NCI-H1105 (cell line): Measurements from ENCODE around the gene NINJ1.
A peak's percentile ranks its signal among the peaks of the same experiment; 100 is the strongest.
"Not testable (repeated sequence)": the region's sequence is repeated elsewhere in the genome, so short reads cannot be mapped to it uniquely, and the experiment has no call there.

Experiments used
- DNase-seq: peaks from one replicate; lab custom pipeline; 2025; lab: John Stamatoyannopoulos, UW

The NINJ1 gene

DNA sequence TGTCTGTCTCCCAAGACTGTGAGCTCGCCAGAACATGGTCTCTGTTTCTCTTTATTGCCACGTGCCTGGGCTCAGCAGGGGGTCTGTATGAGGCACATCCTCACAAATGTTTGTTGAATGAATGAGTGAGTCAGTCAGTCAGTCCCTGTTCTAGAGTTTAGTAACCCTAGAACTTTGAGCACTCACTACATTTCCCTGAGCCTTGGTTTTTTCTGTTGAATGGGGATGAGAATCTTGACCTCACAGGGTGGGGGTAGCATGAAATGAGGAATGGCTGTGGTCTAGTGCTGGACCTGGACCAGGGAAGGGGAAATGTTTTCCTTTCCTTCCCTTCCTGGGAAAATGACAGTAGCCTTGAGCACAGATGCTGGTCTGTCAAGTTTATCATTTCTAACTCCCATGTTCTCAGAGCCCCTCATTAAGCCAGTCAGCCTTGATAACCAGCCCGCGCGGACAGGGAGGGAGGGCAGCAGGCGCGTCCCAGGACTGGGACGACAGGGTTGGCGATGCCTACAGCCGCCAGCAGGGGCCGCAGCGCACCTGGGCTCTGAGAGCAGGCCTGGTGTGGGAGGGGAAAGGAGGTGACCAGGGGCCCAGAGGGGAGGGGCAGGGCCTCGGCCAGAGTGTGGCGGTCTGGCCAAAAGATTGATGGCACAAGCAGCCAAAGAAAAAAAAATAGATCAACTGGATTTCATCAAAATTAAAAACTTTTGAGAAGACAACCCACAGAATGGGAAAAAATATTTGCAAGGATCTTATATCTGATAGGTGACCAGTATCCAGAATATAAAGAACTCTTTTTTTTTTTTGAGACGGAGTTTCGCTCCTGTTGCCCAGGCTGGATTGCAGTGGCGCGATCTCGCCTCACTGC is 25.8 kb upstream of the NINJ1 start:
- DNase-seq, result peak; percentile 63

DNA sequence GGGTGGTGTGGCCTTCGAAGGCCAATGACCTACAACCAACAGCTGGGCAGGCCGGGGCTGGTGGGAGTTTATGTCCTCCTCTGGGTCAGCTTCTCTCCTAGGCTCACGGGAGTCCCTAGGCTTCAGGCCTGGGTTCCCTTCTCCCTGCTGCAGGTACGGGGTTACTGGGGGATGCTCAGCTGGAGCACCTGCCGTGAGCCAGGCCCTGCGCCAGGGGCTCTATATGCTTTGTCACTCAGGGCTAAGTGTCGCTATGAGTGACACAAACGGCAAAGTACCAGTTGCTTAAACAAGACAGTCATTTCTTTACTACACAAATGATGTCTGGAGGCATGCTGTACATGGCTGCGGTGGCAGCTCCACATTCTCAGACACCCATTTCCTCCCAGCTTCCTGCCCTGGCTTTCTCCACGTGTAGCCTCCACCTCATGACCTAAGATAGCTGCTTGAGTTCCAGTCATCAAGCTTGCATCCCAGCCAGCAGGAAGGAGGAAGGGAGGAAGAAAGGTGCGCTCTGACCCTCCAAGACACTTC is 22.5 kb upstream of the NINJ1 start:
- DNase-seq, result no peak

DNA sequence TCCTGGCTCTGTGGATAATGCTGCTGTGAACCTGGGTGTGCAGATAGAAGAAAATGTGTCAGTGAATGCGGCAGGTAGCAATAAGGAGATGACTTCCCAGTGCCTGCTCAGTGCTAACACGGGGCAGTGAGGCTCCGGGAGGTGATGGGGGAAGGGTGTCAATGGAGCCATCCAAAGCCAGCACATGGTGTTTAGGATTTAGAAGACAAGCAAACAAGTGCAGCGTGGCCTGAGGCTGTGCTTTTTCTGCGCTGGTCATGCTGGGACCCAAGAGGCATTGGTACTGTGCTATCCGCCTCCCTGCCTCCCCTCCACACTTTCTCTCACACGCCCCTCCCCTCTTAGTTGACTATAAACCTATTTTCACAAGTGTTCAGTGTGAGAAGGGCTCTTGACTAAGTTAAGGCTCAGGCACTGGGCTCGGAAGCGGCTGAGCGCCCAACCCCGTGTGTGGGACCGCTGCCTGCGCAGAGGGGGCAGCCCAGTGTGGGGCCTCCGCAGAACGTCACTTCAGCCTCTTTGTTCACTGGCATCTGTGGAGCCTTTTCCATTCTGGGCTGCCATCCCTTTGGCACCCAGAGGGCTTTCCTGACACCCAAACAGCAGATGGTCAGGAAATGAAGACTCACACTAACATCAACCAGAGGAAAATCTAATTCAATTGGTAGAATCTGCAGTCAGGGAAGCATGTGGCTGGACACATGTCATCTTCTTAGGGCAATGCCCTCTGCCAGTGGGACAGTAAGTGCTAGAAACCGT is 21.8 kb upstream of the NINJ1 start:
- no peak for DNase-seq

DNA sequence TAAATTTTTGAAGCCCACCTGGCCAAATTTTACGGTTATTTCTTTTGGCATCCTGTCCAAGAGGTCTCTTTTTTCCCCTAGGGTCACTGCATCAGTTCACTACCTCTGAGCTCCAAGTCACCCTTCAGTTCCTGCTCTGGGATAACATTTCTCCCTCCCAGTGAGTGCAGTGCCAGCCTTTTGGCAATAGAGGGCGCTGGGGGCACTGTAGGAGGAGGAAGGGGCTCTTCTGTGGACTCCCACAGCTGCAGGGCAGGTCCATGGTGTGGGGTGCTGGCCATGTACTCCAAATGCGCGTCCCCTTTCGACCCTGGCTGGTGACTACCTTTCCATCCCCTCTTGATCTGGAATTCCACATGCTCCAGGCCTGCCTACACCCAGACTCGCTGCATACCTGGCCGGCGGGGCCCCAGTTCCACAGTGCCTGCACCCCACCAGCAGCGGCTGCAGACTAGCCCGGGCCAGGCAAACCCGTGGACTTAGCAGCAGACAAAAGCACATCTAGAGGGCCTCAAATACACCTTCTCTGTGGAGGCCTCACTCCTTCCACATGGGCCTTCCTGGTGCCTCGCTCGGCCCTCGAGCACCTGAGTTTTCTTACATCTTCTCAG is 20.3 kb upstream of the NINJ1 start:
- DNase-seq, result peak; percentile 35

DNA sequence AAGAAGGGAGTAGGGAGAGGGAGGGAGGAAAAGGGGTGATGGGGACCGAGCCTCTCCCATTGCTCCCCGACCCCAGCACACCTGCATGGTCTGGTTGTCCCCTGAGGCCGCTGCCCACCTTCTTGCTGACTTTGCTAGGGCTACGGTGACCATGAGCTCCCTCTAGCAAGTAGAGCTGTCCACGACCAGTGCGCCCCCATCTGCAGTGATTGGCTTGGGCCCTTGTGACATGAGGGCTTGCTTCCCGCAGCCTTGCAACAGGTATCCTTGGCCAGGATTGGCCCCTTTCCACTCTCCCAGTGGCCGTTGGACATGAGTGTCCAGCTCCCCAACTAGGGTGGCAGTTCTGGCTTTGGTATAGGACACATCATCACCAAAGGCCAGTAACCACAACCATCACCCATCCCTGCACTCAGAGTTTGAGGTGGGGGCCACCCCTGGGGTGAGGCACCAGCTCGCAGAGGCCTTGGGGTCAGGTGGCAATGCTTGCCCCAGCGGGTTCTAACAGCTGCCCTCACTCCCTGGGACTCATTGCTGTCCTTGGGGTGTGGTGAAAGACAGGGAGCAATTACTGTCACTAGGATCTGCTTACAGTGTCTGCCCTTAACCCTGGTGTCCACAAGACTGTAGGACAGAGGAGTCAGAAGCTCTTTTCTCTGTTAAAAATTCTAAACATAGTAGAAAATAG is 17.2 kb upstream of the NINJ1 start:
- DNase-seq, result no peak

DNA sequence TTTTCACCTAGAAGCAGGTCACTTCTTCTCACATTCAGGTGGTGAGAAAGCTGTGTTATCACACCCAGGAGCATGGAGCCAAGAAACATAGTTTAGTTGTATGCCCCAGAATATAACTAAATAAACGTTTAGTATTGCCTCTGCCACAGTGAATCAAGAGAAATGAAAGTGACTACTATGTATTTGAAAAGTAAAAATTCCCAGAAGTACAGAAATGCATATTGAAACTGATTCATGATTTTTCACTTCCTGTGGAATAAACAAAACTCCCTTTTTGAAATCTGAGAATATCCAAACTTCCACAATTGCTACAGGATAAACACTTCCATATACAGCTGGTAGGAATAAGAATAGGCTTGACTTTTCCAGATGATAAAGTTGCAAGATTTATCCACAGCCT is 15.3 kb upstream of the NINJ1 start:
- DNase-seq, result no peak

DNA sequence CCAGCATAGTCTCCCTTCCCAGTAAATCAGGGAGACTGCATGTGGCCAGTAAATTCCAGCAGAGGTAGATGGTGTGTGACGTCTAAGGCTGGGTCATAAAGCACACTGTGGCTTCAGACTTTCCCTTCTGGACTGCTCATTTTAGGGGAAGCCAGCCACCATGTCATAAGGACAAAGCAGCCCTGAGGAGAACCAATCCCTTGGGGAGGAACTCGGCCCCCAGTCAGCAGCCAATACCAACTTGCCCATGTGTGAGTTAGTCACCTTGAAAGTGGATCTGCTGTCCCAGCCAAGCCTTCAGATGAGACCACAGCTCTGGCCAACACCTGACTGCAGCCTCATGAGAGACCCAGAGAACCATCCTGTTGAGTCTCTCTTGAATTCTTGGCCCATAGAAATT is 14.7 kb upstream of the NINJ1 start:
- no peak for DNase-seq

DNA sequence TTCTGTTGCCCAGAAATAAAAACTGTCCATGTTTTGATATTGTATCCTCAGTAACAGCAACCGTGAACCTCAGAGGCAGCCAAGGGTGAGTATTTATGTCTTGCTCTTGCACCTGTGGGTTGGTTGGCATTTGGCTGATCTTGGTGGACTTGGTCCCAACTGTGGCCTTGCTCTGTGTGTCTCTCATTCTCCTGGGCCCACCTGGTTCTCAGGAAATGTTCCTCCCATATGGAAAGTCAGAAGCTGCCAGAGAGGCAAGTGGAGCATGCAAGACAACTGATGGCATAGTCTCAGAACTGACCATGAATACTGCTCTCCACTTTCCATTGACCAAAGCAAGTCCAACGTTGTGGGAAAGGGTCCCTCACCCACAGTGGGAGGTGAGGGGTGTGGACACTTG is 13.6 kb upstream of the NINJ1 start:
- no peak for DNase-seq

DNA sequence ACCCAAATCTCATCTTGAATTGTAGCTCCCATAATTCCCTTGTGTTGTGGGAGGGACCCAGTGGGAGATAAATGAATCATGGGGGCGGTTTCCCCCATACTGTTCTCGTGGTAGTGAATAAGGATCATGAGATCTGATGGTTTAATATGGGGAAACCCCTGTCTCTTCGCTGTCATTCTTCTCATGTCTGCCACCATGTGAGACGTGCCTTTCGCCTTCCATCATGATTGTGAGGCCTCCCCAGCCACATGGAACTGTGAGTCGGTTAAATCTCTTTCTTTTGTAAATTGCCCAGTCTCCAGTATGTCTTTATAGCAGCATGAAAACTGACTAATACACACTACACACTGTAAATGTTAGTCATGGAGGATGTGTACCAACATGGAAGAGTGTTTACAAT is 12.6 kb upstream of the NINJ1 start:
- not testable (repeated sequence) for DNase-seq

DNA sequence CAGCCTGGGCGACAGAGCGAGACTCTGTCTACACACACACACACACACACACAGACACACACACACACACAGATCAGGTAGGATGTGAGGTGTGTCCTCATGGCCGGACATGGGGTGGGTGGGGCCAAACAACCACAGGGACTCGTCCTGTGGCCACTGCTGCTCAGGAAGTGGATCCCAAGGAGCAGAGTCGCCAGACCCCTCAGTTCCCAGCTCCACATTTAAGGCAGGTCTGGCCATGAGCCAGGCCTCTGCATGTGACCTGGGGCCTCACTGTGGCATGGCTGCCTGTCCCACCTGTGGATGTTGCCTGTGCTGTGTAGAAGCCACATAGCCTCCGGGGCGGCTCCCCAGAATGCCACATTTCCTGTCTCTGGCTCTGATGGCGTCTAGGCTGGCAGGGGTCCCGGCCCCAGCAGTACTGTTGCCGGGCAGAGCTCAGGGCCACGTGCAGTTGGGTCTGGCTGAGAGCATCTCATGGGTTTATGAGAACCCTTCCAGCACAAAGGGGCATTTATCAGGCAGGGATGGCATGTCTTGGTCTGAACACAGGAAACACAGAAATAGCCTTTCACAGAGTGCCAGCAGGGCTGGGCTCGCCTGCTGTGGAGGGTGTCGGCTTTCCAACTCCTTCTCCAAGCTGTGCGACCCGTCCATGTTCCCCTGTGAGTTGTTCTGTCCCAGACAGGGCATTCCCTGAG is 9.9 kb upstream of the NINJ1 start:
- no peak for DNase-seq

DNA sequence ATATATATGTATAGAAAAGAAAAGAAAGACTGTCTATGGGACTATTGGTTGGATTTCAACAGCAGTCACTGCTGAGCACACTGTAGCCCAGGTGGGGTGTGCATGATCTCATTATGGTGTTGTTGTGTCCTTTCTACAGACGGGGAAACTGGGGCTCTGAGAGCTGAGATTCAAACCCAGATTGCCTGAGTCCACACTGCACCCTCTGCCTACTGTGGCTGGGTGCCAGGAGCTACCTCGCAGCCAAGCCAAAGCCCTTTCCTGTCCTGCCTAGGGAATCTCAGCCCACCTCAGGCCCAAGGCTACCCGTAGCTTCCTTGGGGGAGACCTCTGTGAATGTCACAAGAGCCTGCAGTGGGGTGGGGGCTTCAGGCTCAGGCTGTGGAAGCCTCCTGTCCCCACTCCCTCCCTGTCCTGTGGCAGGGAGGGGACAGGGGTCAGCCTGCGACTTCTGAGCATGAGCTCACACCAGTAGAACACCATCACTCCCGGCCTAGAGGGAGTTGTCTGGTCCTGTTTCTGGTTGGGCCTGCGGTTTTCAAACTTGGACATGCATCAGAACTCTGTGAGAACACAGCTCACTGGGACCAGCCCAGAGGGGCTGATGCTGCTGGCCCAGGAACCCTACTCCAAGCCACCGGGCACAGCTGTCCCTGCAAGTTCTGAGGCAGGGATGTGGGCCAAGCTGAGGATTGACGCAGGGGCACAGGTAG is 7.9 kb upstream of the NINJ1 start:
- DNase-seq, result no peak

DNA sequence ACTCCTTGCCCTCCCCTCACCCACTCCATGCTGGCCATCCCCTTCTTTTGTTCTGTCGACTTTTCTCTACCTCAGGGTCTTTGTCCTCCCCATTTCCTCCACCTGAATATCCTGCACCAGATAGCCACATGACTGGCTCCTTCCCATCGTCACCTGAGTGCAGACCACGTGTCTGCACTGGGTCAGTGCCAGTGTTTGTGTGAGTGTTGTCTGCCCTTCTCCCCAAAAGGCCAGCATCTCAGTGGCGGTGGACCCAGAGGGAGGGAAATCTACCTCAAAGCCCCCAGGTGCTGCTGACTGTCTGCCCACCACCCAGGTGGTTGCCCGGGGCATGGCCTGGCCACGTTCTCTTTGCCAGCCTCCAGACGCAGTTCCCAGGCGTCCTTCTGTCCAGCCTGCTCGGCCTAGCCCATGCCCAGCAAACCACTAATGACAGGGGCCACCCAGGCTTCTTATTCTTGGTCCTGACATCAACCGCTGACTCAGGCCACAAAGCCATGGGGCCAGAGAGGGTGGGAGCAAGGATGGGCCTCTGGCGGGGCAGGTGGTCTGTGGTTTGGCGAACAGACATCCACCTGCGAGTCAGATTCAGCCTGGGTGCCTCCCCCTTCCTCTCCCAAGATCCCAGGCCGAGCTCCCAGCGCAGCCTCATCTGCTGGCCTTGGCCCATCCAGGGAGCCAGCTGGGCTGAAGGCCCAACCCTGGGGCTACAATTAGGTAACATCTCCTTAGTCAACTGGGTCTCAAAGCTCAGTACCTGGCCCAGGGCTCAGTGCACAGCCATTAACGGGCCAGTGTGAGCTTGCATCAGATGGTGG is 5.5 kb upstream of the NINJ1 start:
- DNase-seq, result no peak

DNA sequence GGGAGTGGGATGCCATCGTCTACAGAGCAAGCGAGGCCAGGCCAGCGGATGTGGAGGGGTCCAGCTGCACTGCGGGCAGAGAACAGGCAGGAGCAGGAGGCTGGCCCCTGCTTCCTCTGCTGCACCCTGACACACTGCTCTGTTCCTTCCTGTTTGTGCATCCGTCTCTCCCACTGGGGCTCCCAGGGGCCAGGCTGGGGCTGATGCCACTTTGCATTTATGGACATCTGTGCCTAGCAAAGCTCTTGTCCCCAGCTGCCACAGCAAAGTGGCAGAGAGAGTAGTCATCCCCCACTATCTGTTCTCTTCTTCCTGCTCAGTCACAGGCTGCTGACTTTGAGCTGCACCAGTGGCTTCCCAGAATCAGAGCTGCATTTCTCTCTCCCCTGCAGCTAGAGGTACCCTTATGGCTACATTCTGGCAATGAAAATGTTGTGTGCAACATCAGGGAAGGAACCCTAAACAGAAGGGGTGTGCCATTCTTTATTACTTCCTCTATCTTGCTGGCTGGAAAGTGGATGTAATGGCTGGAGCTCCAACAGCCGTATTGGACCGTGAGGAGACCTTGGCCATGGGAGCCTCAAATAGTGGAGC is 4.2 kb upstream of the NINJ1 start:
- DNase-seq, result no peak

DNA sequence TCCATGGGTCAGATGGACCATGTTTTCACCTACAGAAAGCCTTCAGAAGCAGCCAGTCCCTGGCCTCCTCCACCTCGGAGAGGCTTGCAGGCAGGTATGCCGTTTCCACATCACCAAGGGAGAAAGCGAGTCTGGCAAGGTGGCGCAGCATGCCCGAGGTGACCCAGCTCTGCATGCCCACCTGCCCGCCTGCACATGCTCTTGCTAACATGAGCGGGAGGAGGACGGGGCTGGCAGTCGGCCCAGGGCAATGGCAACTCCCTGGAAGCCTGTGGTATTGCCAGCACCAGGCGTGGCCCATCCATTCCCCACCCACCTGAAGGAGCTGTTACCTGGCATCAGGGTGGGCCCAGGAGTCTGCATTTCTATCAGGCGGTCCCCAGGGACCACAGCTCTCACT is 3.3 kb upstream of the NINJ1 start:
- DNase-seq, result no peak

DNA sequence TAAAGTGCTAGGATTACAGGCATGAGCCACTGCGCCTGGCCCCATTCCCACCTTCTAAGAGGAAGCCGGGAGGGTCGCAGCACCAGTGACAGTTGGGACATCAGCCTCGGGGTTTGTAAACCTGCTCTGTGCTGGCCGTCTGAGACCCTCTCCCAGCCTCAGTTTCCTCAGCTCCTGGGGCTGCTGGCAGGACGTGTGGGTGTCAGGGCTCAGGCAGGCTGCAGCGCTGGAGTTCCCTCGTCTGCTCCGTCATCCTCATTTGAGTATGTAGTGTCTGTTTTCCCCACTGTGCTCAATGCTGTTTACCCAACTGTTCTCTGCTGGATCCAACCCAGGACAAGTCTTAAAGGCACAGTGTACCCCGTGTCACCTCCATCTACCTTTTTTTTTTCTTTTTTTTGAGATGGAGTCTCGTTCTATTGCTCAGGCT is 2.0 kb upstream of the NINJ1 start:
- no peak for DNase-seq

DNA sequence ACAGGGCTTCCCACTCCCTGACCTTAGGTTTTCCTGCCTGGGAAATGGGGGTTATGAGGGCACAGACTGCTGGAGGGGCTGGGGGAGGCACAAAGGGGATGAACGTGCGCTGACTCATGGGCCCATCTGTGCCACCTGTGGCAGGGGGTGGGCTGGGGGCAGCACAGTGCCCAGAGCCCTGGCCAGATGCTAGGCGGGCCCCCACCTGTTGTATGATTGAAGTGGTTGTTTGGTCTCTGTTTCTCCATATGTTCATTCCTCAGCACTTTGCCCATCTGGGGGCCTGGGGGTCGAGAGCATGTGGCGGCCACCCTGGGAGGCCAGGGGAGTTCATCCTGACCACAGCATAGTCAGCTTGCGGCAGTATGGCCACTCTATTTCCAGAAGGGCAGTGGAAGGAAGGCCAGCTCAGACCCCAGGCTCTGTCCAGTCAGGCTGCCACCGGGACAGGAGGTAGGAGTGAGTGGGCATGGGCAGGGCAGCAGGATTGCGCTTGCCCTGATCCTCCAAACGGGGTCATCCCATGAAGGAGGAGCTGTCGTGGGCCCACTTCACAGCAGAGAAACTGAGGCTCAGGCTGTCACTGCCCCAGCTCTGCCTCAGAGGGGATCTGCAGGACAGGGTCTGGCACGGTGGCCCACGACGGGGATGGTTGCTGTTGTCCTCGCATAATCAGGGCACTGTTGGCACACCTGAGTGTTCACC is 841 bp upstream of the NINJ1 start:
- DNase-seq, result no peak

DNA sequence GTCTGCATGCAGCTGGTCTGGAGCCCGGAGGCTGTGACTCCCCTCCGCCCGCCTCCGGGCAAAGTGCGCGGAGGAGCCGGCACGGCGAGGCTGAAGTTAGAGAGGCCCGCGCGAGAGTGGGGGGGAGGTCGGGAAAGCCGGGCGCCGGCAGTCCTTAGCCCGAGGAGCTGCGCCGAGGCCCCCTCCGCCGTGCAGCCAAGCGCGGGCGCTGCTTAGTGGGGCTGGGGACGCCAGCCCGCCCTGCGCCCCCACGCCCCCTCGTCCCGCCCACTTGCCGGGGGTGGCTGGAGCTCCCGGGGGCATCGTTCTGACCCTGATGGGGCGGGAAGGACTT is 403 bp downstream of the NINJ1 start:
- DNase-seq, result peak; percentile 16

DNA sequence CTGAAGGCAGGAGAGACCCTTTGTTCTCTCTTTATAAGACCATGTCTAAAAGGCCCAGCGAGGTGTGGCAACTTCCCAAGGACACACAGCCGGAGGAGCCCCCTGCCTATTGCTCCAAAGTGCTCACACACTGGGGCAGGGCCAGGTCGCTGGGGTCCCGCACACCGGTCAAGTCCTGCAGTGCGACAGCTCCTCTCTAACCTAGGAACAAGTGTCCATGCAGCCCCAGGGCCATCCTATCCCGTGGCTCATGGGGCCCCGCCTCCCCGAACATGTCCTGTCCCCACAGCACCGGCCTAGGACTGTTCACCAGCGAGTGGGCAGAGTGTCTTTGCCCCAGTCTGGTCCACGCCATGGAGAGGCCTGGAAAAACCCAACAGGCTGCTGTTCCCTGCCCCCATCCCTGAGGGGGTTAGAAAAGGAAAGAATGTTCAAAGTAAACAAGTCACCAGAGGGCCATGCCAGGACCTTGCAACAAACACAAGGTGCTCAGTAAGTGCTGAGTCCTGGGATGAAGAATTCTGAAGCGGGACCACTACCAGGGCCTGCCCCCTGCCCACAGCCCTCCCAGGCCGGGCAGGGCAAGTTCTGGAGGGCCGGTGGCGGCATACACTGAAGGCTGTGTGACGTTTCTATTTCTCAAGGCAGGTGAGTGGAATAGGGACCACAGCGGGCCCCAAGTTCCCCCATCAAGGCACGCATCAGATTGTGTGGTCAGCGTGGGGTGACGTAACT is 938 bp downstream of the NINJ1 start:
- no peak for DNase-seq
